Activated CD8-positive, alpha-beta memory T cell treated with anti-CD3 and anti-CD28 coated beads, Interleukin-2, amount 50 U/mL, for 24 hours (primary cell): ENCODE results near the gene BCL2.

ENCODE experiments used
- DNase-seq: peaks from one replicate; pipeline ENCODE4 v3.0.0-alpha.2; 2020; ENCODE audit errors: extremely low read depth

The BCL2 gene

GRCh38 chr18:63309422-63309821, 10.1 kb downstream of the BCL2 start:
- DNase-seq: no peak

- no peak for DNase-seq
Measured at GRCh38 chr18:63307551-63308200, 11.9 kb downstream of the BCL2 start.

- DNase-seq: no peak
Measured at GRCh38 chr18:63306819-63307550, 12.6 kb downstream of the BCL2 start.

GRCh38 chr18:63306249-63306648, 13.3 kb downstream of the BCL2 start:
- DNase-seq: no peak

- no peak for DNase-seq
Measured at GRCh38 chr18:63303547-63303946, 16.0 kb downstream of the BCL2 start.

- DNase-seq: no peak
Measured at GRCh38 chr18:63302636-63303405, 16.7 kb downstream of the BCL2 start.

- no peak for DNase-seq
Measured at GRCh38 chr18:63302220-63302619, 17.3 kb downstream of the BCL2 start.

- no peak for DNase-seq
Measured at GRCh38 chr18:63301434-63301833, 18.1 kb downstream of the BCL2 start.

GRCh38 chr18:63299837-63300745, 19.5 kb downstream of the BCL2 start:
- DNase-seq: no peak

- DNase-seq: no peak
Measured at GRCh38 chr18:63298400-63299365, 20.9 kb downstream of the BCL2 start.

- no peak for DNase-seq
Measured at GRCh38 chr18:63297687-63298399, 21.7 kb downstream of the BCL2 start.

GRCh38 chr18:63293935-63294334, 25.6 kb downstream of the BCL2 start:
- DNase-seq: no peak

GRCh38 chr18:63292831-63293683, 26.5 kb downstream of the BCL2 start:
- no peak for DNase-seq

- DNase-seq: no peak
Measured at GRCh38 chr18:63291278-63291677, 28.3 kb downstream of the BCL2 start.

GRCh38 chr18:63290821-63291200, 28.8 kb downstream of the BCL2 start:
- no peak for DNase-seq

- no peak for DNase-seq
Measured at GRCh38 chr18:63290166-63290820, 29.3 kb downstream of the BCL2 start.

GRCh38 chr18:63288311-63288710, 31.3 kb downstream of the BCL2 start:
- DNase-seq: no peak

- no peak for DNase-seq
Measured at GRCh38 chr18:63287691-63288220, 31.8 kb downstream of the BCL2 start.
